HG03442 (cell line): Measurements from ENCODE around the gene CMPK1.

Experiments
- ATAC-seq: cut with Tn5 transposase; IDR thresholded peaks from one replicate; pipeline ENCODE4 v1.9.1; 2021; ENCODE audit warnings: mild to moderate bottlenecking, moderate library complexity; ENCODE audit not compliant: unreplicated experiment

Gene CMPK1

DNA sequence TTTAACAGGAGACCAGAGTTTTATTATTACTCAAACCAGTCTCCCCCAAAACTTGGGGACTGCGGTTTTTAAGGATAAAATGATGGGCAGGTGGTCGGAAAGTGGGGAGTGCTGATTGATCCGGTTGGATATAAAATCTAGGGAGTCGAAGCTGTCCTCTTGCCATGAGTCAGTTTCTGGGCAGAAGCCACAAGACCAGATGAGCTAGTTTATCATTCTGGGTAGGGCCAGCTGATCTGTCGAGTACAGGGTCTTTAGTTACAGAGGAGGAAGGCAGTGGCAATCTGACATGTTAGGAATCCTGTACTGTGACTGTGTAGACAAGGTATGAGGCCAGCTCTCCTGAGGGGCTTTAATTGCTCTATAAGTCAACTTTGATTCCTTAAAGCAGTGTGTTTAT lies 59.6 kb downstream of the CMPK1 start:
- ATAC-seq, result no peak

DNA sequence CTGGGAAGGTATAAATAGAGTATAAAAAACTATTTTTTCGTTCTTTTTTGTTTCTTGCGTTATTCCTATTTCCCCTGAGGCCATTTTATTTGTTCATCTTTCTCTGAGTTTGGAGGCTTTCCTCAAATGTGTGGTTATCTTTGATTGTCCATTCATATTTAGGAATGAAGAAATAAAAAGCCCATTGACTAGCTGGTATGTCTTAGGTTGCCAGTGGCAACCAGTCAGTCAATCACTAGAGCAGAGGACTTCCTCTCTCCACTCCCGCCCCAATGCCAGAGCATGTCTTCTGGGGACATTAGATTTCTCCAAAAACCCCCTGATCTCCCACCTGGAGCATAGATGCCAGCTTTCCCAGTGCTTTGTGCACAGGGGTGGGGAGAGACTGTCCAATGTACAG lies 61.8 kb downstream of the CMPK1 start:
- no peak for ATAC-seq

DNA sequence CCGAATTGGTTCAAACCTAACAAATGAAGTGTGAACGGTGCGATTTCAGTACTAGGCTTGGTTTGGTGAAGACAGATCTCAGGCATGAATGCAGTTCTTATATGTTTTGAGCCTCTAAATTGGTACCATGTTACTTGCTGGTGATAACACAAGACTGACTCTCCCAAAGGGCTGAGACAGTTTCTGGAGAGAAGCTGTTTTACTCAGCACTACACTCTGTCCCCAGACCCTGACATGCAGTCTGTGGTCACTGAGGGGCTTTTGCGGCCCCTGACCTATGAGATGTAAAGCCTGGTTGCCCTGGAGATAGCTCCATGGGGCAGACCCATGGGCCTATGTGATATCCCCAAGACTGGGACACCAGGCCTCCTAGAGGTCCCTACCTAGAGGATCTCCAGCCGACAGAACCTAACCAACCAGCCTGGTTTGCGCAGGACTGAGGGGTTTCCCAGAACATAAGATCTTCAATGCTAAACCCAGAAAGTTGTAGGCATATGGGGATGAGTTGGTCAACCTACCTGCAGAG lies 63.1 kb downstream of the CMPK1 start:
- ATAC-seq, result no peak

DNA sequence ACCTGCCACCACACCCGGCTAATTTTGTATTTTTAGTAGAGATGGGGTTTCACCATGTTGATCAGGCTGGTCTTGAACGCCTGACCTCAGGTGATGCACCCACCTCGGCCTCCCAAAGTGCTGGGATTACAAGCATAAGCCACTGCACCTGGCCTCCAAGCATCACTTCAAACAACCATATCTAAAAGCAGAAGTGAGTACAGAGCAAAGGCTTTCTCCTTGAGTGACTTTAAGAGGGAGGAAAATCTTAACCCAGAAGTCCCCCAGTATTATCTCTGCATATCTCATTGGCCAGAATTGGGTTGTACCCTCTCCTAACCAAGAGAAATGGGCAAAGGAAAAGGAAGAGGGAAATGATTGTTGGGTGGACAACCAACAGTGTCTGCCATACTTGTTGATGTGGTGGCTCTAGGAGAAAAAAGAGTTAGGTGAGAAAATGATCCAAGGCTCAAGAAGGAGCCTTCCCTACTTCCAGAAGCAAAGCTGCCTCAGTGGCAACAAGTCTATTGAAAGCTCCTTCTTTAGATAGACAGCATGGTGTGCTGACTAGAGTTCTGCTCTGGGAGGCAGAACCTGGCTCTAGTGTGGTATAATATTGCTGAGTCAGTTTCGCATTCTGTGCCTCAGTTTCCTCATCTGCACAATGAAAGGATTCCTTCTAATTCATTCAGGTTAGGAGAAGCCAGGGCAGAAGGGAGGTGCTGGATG lies 65.7 kb downstream of the CMPK1 start:
- ATAC-seq, result peak; percentile 45

DNA sequence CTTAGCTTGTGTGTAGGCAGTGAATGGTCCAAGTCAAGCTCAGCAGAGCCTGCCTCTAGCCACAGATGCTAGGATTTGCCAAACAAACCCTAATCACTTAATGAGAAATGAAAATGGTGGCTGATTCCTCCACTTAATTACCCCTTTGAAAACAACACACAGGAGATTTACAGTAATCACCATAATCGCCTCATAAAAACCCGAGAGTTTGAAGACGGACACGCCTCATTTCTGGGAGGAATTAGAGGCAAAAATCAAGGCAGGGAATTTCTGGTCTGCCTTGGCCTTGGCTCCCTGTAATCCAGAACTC lies 66.2 kb downstream of the CMPK1 start:
- no peak for ATAC-seq

DNA sequence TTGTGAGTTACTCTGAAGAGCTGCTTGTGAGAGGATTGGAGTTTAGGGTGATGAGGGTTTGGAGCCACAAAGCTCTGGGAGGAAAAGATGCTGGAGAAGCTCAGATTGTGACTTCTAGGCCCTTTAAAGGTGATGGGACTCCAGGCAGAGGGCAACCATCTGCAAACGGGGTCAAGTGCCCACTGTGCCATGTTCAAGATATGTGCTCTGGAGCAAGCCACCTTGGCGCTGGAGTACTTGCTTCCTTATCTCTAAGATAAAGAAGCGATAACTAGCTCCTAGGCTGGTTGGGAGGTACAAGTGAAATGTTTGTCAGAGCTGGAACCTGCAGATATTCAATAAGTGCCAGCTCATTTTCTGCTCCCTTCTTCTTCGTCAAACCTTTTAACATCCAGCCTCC lies 68.2 kb downstream of the CMPK1 start:
- ATAC-seq, result no peak

DNA sequence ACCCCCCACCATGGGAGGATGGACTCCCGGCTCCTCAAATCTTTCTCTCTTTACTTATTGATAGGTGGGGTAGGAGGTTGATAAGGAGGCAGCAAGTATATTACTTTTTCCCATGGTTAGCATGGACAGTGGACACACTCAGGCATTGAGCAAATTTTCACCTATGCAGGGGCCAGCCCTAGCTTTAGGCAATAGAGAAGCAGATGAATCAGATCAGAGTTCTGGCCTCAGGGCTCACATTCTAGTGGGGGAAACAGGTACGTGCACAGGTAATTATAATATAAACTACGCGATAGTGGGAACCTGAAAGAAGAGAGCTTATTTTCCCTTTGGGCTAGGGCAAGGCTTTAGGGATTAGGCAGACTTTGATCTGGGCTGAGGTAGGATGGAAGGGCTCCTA lies 69.0 kb downstream of the CMPK1 start:
- no peak for ATAC-seq

DNA sequence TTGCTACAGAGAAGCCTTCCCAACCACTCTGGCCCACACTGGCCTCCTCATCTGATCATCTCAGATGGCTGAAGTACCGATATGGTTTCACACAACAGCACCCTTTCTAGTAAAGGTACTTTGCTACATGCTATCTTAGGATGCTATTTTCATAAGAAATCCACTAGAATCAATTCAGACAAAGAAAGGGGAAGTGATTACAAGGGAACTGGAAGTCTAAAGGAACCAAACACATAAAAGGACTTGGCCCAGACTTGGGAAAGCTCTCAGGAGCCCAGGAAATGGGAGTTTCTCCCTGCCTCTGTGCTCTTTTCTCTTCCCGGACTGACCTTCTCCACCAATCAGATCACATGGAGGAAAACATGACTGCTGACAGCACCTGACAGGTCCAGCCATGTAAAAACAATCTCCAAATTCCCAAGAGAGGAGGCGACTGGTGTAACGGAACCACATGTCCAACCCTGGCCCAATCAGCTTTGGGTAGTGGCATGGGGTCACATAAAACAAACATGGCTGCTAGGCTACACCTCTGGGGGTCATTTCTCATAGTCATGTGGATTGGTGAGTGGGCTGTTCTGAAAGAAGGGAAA lies 69.8 kb downstream of the CMPK1 start:
- ATAC-seq, result no peak

DNA sequence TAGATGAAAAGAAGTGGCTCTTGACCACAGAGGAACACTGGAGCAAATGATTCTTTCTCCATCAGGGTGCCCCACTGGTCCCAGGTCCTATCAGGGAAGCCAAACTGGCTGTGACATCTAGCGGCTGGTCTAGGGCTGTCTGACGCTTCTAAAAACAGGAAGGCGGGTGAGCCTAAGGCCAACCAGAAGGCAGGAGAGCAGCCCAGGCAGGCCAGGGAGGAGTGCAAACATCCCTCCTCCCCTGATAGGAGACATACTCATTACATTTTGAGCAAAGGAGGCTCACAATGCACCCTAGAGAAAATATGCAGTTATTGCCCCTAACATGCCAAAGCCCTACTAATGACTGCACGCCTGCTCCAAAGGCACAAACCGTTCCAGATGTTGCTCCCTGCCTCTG lies 72.1 kb downstream of the CMPK1 start:
- ATAC-seq, result no peak

DNA sequence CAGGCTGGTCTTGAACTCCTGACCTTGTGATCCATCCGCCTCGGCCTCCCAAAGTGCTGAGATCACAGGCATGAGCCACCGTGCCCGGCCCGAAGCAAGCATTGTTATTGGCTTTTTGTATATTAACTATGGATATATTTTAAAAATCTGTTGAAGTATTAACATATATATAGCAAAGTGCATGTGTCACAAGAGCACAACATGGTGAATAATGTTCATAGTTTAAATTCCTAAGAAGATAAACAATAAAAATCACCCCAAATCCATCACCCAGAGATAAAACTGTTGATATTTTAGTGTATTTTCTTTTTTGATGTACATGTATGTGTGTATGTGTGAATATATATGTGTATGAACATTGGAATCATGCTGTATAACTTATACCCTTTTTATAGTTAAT lies 73.4 kb downstream of the CMPK1 start:
- no peak for ATAC-seq

DNA sequence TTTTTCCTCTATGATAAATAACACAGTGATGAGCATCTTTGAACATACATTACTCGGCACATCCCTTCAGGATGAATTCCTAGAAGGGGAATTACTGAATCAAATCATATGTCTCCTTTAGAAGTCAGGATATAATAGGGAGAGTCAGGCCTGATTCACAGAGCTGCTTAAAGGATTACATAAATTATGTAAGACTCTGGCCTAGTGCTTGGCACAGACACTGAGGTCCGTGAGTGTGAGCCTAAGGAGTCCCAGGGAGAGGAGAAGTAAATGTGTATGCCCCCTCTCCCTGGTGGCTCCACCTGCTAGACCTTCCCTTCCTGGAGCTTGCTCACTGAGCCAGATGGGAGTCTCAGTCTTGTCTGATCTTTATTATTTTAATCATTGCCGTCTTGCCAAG lies 73.9 kb downstream of the CMPK1 start:
- no peak for ATAC-seq

DNA sequence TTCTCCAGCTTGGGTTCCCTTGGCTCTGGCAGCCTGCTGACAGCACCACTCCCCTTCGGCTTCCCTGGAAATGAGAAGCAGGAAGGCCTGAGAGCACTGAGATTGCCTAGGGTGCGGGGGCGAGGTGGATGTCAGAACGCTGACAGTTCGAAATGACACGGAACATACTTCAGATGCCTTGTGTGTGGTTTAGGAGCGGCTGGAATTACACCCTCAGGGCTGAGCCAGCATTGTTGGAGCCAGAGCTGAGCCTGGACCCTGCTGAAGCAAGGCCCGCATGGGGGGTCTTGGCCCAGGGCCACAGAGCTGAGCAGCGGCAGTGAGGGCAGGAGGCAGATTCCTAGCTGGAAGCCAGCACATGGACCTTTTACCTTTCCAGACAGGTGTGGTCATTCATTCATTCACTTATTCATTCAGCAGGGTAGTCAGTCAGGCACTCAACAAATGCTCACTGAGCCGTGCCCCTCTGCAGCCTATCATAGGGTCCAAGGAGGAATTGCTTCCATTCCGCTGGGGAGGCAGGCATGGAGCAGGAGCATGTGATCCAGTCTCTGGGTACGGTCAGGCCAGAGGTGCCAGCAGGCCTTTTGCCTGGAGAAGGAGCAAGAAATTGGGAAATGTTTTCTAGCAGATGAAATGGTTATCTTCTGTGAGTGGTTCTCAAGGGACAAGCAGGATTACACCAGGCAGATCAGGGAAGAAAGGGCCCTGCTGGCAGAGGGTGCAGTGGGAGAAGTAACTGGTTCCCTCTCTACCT lies 75.9 kb downstream of the CMPK1 start:
- no peak for ATAC-seq

DNA sequence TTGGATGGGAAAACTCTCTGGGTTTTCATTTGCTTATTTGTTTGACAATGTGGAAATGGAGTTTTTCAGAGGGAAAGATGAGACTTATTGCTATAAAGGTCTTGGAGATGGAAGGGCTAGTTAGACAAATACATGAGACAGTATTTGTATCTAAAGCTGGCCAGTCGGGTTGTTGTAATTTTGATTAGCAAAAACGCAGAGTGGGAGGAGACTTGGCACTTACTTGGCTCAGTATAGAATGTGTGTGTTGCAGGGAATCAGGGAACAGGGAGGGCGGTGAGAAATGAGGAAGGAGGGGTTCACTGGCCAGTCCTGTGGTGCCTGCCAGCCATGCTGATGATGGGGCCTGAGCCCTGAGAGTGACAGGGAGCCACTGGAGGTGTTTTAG lies 76.5 kb downstream of the CMPK1 start:
- ATAC-seq, result no peak

DNA sequence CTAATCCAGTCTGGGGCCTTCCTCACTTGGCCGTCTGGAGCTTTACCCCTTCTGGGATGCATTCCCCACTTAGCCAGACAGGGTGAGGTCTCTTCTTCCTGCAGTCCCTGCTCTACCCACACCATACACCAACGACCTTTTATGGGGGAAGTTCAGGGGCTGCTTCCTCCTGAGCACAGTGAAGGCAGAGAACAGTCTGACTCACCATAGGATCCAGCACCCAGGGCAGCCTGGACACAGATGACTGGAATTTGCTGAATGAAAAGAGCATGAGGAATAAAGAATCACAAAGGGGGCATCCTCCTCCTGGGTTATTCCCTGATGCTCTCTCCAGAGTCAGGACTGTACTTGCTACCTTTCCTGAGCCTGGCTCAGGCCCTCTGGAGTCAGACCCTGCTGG lies 77.8 kb downstream of the CMPK1 start:
- ATAC-seq, result no peak

DNA sequence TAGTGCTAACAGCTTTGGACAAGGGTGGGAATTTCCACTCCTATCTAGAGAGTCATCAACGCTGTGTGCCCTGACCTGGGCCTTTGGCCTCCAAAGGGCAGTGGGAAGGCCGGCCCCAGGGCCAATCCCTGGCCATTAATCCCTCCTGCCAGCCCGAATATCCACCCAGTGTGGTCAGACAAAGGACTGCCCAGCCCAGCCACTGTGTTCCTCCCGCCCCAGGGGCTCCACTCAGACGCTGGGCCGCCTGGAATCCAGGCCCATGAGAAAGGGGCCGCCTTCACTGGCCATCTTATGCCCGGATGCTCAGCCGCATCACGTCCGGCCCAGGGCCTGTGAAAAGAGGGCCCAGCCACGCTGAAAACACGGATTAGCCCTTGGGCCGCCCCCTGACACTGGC lies 78.8 kb downstream of the CMPK1 start:
- no peak for ATAC-seq

DNA sequence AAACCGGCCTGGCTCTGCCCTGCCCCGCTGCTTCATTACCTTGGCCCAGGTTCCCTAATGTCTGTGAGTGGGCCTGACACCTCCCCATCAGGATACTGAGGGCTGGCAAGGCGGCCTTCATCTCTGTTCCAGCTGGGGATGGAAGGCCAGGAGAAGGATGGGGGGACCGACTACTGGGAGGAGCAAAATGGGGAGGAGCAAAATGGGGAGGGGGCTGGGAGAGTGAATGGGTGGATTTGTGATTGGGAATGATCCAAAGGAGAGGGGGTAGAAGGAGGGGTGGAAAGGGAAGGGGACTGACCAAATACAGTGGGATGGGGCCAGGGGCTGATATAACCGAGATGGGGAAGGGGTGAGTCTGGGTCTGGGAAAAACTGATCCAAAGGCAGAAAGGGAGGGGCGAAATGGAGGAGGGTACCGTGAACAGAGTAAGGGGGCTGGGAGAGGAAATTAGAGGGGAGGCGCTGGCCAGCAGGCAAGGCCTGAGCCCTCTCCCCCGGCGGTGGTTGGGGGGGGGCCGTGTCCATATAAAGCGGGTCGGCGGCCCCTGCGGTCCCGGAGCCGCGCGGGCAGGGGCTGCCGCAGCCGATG lies 82.2 kb downstream of the CMPK1 start, which contains the start of gene FOXE3:
FOXE3 (plus strand) TSS at position 558 of the 591 bp plus-strand sequence; CDS start at position 589, 31 bp downstream.
- ATAC-seq, result no peak

DNA sequence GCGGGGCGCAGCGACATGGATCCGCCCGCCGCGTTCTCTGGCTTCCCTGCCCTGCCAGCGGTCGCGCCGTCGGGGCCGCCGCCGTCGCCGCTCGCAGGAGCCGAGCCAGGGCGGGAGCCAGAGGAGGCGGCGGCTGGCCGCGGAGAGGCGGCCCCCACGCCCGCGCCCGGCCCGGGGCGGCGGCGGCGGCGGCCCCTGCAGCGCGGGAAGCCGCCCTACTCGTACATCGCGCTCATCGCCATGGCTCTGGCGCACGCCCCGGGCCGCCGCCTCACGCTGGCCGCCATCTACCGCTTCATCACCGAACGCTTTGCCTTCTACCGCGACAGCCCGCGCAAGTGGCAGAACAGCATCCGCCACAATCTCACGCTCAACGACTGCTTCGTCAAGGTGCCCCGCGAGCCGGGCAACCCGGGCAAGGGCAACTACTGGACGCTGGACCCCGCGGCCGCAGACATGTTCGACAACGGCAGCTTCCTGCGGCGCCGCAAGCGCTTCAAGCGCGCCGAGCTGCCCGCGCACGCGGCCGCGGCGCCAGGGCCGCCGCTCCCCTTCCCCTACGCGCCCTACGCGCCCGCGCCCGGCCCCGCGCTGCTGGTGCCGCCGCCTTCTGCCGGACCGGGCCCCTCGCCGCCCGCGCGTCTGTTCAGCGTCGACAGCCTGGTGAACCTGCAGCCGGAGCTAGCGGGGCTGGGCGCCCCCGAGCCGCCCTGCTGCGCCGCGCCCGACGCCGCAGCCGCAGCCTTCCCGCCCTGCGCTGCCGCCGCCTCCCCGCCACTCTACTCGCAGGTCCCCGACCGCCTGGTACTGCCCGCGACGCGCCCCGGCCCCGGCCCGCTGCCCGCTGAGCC lies 83.0 kb downstream of the CMPK1 start:
- ATAC-seq, result no peak

DNA sequence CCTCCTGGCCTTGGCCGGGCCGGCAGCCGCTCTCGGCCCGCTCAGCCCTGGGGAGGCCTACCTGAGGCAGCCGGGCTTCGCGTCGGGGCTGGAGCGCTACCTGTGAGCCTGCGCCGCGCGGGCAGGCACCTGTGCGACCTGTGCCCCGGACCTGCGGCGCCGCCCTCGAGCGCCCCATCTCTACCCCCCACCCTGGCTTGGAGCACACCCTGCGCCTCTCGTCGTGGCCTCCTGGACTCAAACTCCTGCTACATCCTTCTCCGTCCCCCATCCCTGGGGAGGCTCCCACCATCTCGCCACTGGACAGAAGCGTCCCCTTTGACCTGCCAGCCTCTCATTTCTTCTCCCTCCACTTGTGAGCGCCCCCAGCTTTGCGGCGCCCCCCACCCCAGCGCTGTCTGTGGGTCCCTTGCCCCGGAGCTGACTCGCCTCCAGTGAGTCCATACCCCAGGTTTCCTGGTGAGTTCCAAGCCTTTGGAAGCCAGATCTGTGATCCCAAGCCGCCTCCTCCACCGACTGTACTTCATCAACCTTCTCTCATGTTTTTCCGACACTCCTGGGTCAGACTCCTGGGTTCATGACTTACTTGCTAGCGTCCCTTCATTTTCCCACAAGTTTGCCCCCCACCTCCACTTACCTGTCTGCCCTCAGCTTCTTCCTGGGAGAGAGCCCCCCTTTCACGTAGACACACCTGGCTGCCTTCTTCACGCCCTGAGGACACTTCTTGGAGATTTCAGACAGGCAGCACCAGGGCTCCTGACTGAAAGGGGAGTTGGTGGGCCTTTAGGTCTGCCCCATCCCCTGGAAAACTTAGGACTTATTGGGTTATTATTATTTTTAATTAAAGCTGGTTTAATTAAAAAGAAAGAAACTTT lies 83.8 kb downstream of the CMPK1 start:
- ATAC-seq, result no peak

DNA sequence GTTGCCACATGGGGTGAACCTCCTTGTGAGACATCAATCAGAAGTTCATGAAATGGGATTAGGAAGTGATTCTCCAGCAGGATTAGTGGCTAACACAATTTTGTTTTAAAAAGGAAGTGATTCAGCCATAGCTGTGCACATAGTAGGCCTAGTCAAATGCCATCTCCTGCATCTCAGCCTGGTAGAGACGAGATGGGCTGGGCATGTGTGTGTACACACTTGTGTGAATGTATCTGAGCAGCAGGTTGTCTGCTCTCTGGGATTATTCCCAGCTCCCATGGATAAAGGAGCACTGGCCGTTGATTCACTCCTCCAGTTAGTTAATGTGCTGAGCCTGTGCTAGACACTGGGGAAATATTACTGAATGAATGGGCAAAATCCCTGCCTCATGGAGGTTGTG lies 84.5 kb downstream of the CMPK1 start:
- no peak for ATAC-seq
